ENCODE results near the gene RPL27A.

RPL27A gene

DNA sequence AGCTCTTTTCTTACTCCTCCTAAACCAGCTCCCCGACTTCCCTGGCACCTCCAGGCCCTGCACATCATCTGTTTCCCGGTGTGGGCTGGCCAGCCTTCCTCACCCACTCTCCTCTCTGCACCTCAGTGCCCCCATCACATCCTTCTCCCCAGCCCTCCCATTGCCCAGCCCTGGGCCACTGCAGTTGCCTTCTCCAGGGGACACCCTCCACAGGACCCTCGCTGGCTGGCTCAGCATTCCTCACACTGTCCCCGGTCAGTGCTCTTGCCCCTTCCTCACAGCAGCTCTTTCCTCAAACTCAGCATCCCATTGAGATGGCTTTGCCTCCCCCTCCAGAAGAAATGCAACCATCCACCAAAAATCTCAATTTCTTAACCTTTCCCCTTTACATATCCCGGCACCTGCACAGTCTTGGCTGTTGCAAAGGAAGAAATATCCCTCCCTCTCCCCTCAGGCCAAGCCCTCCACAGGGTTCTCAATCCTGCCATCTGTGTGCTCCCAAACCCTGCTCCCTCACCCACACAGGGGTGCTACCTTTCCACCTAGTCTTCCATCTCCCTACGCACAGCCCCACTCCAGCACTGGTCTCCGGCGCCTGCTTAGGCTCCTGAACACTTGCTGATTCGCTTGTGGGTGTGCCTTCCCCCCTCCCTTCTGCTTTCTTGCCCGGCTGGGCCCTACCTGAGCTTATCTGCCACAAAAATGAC is 19.5 kb downstream of the RPL27A start:
- DNase-seq = no peak

DNA sequence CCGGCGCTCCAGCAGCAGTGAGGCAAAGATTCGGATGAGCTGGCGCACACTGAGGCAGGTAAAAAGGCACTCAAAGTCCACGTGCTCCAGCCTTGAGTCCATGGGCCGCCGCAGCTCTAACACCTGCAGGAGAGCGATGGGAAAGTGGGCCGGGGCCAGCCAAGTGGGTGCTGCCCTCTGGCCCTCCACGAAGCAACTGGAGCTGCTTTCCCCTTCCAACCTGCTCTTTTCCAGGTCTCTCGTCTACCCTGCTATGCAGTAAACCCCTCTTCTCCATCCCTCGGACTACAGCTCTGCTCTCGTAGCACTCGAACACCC is 20.0 kb downstream of the RPL27A start:
- DNase-seq = no peak

DNA sequence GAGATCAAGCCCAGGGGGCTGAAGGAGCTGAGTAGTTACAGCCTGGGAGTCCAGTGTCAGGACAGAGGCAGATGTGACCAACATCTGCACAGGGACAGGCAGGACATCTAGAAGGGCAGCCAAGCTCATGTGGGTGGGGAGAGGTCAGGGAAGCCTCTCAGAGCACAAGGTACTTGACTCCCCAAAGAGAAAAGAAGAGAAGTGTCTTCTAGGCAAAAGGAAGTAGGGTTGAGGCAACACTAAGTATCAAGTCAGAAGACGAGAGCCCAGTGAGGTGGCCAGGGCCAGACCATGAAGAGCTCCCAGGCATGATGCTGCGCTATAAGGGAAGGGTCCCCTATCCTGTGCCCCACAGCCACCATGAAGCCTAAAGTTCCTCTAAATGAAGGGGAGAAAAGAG is 21.5 kb downstream of the RPL27A start:
- DNase-seq = no peak

DNA sequence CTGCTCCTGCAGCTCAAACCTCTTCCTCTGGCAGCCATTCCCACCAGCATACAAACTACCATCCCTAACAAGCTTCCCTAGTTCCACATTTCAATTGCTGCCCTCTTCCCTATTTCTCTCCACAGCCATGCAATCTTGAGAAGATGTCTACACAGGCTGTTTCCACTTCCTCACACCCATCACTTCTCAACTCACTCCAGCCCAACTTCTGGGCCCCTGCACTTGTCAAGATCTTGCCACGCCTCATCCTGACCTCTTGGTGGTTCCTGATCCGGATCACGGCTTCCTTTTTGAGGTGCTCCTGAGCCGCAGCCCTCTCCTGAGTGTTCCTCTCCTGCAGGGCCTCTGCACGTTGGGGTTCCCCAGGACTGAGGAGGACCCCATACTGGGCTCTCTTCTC is 22.6 kb downstream of the RPL27A start:
- DNase-seq = no peak

DNA sequence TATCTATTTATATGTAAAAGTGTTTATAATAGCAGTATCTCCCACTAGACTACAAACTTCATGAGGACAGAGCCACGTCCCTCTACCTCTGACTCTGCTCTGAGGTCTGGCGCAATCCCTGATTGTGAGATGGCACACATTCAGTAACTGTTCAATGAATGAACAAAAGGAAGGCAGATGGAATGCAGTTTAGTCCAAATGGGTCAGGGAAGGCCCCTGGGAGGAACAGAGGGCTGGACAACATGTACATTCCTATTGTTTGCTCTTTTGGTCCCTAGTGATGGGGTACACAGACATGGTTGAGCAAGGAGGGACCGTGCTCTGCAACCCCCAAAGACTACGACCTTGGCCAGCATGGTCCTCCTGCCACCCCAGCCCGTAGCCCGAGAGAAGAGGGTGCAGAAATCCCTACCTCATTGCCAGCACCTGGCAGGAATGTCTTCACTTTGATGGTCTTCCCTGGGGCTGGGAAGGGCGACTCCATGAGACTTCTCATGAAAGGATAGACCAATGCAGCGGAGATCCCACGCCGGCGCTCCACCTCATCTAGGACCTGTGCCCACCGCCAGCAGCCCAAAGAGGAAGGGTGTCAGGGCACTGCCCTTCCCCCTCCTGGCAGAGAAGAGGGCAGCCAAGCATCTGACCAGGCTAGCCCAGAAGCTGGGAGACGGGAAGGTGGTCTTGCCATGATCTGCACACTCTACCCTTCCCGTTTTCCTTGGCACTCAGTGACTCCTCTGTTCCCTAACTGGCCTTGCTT is 24.3 kb downstream of the RPL27A start:
- no peak for DNase-seq

DNA sequence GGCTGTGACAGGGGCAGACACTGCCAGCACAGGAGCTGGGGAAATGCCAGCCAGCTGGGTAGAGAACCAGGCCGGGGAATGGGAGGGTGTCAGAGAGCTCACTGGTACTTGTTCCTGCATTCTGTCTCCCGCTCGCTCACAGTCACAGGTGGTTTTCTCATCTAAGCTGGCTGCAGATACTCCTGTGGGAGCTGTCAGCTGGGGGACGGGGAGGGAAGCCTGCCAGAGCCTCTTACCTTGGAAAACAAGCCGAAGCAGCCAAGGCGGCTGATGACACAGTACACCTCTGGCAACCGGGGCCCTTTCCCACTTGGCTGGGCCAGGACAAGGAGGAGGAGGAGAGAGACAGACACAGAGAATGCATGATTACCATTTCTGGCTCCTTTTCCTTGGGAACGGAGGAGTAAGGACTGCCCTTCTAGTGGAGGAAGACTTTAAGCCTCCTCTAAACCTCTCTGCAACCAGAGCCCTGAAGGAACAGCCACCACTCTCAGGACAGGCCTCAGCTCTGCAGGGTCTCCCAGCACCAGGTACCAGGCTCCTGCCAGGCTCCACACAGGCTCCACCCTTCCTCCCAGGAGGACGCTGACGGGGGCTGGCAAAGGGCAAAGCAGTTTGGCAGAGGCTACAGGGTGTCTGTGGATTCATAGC is 25.1 kb downstream of the RPL27A start:
- no peak for DNase-seq

DNA sequence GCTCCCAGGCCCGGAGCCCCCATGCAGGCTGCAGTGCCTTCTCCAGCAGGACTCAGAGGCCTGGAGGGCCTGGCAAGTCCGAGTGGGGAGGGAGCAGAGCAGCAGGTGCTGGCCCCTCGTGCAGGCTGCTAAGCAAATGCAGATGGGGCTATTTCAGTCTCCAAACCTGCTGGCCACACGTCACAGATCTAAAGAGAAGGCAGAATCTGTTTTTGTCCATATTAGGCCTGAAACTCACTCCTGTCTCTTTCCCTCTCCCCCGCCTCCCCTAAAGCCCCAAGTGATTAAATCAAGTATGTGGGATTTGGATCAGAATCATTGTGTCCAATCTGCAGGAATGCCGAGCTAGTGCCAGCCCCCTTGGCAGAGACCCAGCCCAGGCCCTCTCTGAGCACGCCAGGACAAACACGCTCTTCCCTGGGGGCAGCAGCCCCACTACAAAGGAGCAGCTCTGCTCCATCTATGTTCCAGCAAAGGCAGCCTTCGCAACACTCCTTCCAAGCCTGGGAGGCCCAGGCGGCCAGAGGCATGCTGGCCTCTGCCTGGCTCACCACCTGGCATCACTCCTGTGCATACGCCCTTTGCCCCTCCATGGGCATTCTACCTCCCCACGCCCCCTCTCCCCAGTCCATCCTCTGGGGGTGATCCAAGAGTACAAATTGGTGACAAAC is 26.5 kb downstream of the RPL27A start:
- DNase-seq = no peak

DNA sequence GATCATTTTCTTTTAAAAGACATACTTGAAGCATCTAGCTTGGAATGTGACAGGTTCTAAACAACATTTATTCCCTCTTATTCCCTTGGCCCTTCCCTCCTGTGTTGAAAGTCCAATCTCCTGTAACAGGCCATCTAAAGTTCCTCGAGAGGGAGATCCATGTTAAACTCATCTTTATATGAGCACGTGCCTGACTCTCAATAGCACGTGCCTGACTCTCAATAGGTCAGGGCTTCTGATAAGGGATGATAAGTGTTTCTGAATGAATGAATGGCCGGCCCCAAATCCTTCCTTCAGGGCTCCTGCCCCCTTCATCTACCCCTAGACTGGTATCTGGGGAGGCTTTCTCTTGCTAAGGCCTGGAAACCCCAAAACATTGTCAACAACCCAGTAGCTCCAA is 27.2 kb downstream of the RPL27A start:
- no peak for DNase-seq

DNA sequence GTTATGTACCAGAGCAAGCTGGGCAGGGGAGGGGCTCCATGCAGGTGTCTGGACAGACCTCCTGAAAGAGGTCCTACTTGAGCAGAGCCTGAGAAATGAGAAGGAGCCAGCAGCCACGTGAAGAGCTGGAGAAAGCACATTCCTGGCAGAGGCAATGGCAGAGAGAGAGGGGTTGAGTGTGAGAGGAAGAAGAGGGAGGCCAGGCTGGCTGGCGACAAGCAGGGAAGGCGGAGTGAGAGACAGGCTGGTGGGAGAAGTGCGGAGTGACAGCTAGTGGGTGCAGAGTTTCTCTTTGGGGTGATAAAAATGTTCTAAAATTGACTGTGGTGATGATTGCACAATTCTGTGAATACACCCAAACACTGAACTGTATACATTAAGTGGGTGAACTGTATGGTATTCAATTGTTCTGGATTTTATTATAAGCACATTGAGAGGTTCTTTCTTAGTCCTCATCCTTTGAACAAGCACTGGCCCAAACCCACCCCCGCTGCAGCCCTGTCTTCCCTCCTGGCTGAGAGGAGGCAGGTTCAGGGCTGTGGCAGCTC is 29.4 kb downstream of the RPL27A start:
- DNase-seq = no peak

DNA sequence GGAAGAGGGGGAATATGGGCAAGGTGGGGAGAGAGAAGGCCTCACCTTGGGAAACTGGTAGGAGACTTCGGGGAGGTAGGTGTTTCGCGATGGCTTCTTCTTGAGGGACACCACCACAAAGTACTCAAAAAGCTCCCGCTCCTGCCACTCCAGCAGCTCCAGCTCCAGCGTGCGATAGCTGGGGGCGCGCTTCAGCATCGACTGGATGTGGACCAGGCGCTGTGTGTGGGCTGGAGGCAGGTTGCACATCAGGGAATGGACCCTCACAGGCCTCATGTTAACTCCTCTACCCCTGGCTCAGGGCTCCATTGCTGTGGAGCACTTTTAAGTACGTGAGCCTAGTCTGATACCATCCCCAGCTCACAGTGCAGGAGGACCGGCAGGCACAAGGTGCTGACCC is 29.9 kb downstream of the RPL27A start:
- DNase-seq = no peak

DNA sequence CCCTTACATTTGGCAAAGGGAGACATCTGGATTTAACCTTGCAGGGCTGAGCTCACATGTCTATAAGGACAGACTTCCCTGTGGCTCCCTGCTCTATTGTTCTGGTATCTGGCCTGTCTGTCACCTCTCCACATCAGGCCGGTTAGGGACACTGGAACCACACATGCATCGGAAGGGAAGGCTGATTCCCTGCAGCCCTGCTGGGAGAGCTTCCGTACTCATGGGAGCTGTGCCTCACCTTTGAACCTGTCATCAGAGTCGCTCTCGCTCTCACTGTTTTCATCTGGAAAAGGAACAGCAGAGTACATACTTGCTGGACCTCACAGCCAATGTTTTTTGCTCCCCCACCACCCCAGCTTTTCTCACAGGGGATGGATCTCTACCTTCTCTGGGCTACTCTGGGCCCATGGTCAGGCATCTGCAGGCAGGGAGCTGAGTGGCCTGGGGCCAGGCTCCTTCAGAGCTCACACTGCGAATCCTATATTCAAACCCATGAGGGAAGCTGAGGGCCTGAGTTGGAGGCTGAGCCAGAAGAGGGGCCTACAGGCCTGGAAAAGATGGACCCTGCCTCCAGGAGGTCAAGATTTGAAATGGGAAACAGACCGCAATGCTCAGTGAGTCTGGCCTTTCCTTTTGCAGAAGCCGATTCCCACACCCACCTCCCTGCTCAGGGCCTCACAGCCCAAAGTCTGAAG is 31.3 kb downstream of the RPL27A start:
- DNase-seq = no peak

DNA sequence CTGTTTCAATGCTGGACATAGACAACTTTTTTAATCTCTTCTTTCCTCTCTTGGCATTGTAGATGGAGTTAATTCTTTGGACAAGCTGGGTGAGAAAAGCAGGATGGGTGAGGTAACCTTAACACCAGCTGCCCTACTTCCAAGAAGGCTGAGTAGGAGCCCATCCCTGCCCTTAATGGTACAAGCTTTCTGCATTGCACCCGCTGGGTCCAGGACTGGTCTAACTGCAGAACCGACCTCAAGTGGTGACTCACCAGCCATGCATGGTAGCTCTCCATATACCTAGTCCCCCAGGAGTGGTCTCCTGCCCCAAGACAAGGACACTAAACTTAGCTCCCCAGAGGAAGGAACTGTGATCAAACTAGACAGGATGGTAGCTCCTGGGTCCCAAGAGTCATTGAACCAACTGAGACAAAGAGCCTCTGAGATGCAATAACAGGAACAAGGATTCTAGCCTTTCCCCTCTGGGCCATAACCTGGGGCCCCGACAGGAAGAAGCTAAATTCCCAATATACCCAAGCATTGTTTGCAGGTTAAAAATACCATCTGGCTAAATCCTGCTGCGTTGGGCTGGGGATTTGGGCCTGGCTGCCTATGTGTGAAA is 32.1 kb downstream of the RPL27A start:
- no peak for DNase-seq

DNA sequence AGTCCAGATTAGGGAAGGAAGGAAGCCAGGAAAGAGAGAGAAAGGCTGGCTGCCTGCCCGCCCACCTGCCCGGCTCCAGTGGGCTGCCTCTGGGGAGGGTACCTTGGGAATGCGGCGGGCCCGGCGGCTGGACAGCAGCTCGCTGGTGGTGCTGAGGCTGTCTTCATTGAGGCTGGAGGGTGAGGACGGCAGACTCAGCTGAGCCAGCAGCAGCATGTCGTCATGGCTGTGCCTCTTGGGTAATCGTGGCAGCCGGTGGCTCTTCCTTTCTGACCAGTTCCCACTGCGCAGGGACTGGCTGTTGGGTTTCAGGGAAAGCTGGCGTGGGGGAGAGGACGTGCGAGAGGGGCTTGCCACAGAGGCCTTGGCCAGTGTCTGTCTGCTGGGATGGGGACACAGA is 32.9 kb downstream of the RPL27A start:
- no peak for DNase-seq

DNA sequence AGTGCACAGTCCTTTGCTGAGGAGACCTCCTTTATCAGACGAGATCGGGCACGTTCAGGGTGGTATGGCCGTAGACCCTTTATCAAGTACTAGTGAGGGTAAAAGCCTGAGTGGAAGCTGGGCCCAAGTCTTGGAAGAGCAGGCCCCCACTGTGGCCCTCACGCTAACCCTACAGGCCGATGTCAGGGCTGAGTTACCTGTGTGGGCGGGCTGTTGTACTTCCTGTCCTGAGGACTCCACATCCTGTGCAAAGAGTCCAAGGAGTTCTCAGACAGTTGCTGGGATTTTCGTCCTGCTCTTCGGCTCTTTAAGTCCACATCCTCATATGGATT is 34.9 kb downstream of the RPL27A start:
- DNase-seq = no peak

DNA sequence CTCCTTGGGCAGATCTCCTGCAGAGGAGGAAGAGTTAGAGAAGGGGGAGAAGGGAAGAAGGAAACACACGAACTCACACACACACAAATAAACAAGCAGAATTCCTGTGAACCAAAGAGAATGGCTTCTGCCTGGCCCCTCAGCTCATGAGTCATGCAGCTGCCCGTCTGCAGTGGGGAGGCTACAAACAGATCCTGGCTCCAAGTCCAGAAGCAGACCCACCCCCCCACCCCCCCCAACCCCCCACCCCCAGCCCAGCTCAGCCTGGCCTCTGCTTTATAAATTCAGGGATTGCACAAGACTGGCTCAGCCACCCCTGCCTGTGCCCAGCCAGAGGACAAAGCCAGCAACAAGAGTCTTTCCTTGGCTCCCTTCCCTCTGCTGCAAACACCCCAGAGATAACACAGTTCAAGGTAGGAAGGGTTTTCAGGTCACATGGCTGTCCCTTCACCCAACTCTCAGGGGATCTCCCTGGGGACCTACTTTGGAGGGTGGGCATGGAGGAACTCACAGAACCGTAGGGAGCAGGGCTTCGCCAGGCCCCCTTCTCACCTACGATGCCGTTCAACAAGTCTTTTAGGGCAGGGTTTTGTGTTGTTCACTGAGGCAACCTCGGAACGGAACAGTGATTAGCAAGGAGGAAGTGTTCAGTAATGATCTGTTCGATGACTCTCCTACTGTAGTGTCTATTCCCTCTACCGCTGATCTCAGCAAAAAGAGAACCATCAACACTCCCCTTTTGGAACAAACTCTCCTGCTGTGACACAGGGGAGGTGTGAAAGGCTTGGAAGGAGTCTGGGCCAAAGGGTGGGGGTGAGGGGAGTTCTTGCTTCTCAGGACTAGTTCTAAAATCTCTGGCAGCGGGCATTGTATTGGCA is 35.5 kb downstream of the RPL27A start:
- no peak for DNase-seq

DNA sequence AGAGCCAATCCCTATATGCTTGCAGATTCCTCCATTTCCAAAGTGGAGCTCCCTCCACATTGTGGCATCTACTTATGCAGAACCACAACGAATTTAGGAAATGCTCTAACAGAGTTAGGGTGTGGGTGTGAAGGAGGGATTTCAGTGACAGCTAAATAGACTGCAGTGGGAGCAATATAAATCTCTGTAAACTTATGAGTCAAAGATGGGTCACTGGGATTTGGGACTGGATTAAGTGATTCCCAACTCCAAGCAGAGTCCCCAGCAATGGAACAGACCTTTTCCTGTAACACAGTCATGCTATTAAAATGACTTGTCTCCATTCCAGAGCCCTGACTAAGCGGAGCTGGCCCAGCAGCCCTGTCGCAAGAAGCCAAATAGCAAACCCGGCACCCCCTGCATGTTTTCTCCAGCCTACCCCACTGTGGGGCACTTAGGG is 36.6 kb downstream of the RPL27A start:
- peak; percentile 85 for DNase-seq

DNA sequence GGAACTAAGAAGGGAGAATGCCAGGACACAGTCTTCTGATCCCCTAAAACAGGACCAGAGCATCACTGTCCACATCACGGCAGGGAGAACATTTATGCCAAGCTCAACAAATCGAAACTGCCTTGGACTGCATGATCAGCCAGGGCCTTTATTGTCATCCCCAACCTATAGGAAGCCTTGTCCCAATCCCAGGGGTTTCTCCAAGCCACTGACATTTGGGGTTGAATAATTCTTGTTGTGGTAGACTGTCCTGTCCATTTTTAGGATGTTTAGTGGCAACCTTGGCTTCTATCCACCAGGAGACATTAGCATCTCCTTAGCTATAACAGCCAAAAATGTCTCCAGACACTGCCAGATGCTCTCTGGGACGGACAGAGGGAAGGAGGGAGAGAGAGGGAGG is 37.1 kb downstream of the RPL27A start:
- no peak for DNase-seq

DNA sequence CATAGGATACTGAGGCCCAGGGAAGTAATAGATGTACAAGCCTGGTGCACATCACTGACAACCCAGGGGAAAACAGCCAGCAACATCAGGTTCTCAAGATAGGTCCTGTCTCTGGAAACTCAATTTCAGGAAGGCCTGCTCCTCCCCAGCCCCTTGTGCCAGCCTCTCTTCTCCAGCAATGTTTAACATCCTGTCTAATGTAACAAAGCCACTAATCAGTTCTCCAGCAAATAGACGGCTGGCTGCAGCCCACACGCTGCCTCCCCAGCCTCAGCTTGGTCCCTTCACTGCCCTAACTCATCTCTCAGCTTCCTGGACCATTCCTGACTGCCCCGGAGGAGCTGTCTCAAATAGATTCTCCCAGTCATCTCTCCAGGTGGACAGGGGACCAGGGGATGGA is 37.8 kb downstream of the RPL27A start:
- no peak for DNase-seq

DNA sequence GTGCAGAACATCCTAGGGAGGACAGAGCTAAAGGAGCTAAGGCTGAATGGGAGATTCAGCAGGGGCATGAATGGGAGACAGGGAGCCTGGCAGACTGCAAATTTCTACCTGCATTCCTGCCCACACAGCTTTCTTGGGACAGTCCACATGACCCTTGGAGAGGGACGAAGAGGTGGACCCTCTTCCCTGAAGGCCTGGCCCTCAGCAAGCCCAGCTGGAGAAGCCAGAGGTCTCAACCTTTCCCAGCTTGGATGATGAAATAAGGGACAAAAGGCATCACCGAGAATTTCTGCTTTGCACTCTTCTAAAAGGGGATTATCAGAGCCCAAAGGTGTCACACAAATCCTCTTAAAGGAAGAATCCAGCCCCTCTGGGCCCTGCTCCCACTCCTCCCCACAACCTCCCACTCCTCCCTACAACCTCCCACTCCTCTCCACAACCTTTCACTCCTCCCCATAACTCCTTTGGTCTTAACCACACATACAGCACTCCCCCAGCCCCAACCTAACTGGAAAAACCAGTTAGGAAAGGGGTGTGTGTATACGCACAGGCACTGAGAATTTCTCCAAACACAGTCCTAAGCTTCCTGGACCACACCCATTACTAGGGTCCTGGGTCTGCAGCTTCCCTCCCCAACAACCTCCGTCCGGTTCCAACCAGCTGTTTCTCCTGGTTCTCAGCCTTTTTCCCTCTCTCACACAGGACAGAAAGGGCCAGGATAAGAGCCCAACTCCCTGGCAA is 38.4 kb downstream of the RPL27A start:
- no peak for DNase-seq

DNA sequence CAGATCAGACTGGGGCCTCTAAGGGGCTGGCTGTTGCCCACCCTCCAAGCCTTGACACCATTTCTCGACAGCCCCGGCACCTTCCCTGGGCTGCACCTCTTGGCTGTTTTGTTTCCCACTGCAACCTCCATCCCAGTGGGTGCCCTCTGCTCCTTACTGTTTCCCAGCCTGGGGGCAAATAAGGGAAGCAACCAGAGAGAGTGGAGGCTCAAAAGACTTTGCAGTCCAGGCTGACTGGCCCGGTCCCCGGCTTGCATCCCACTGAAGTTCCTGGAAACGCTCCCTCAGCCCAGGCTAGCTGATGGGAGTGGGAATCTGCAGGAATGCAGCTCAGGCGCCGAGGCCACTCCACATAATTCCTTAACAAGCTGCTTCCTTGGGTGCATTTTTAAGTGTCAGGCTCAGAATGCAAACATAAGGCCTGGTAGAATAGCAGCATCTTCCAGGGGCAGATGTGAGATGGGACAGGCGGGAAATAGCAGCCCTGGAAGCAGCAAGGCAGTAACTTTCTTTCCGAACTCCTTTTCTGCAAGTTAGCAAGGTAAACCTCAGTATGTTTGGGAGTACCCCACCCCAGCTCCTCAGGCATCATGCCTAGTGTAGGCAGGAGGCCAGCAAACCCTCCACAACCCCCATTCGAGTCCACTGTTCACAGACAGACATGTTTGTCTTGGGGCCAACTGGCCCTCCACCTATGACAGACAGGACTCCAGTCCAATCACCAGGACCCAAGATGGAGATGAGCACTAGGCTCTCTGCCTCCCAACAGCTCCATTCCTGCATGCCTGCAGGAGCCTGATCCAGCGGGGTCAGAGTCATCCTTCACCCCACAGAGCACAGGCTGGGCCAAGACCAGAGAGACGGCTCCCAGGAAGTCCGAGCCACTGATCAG is 39.3 kb downstream of the RPL27A start:
- DNase-seq = no peak

Measured in 8988T (cell line).